IMR-90 (cell line): Measurements from ENCODE around the gene PINK1. TPM values are rescaled to one million over a fixed set of nuclear protein-coding genes. Genes with fewer than 3 reads are reported as not detected.

Experiments
- ATAC-seq: fragments of 200-7000 bp; cut with Tn5 transposase; 2 replicates; pipeline ENCODE4 v1.9.1; 2020; ENCODE audit warnings: low read depth, mild to moderate bottlenecking, moderate library complexity
- BruUV-seq: library from RNA; stranded (reverse); fragments of 400-500 nt; replicated peaks from 2 replicates; lab custom pipeline; 2021; lab: Mats Ljungman, UMichigan
- CTCF ChIA-PET: fragments of 300-600 bp; formaldehyde crosslinking; extraction: SDS; loops from one replicate; lab custom pipeline; 2021; ENCODE audit warnings: antibody characterized with exemption; lab: Yijun Ruan, JAX
- POLR2A ChIA-PET: fragments of 300-600 bp; sonication (Branson Sonifier 250); formaldehyde crosslinking; loops from one replicate; lab custom pipeline; 2022; ENCODE audit warnings: antibody characterized with exemption; ENCODE audit not compliant: unreplicated experiment; lab: Charles Lee
- DNase-seq: peaks from one replicate; pipeline ENCODE4 v3.0.0; 2013
- H2AFZ ChIP-seq: replicated peaks from 2 replicates; pipeline ENCODE3; 2013; ENCODE audit warnings: low read length, mild to moderate bottlenecking; ENCODE audit not compliant: poor library complexity
- H2AK5ac ChIP-seq: 2 replicates; pipeline ENCODE4 v1.6.1; 2013; ENCODE audit warnings: low read depth, low read length, inconsistent platforms
- H2AK9ac ChIP-seq: replicated peaks from 2 replicates; pipeline ENCODE3; 2013; ENCODE audit warnings: mild to moderate bottlenecking, low read depth, low read length, moderate library complexity; ENCODE audit not compliant: poor library complexity
- H2BK120ac ChIP-seq: 2 replicates; pipeline ENCODE4 v1.6.1; 2013; ENCODE audit warnings: low read depth, low read length, inconsistent platforms
- H2BK15ac ChIP-seq: 3 replicates; pipeline ENCODE4 v1.6.1; 2013; ENCODE audit warnings: low read depth, low read length, inconsistent platforms
- H2BK20ac ChIP-seq: 2 replicates; pipeline ENCODE4 v1.6.1; 2013; ENCODE audit warnings: low read depth, mild to moderate bottlenecking, inconsistent platforms, low read length, moderate library complexity
- H2BK5ac ChIP-seq: 2 replicates; pipeline ENCODE4 v1.6.1; 2013; ENCODE audit warnings: mild to moderate bottlenecking, low read depth, low read length, inconsistent platforms; ENCODE audit not compliant: poor library complexity, severe bottlenecking
- H3K14ac ChIP-seq: replicated peaks from 2 replicates; pipeline ENCODE4 v1.6.1; 2013; ENCODE audit warnings: low read depth, low read length, inconsistent platforms
- H3K18ac ChIP-seq: 2 replicates; pipeline ENCODE4 v1.6.1; 2013; ENCODE audit warnings: low read depth, low read length, control low read depth
- H3K23ac ChIP-seq: 2 replicates; pipeline ENCODE4 v1.6.1; 2013; ENCODE audit warnings: low read depth, low read length, inconsistent platforms
- H3K27ac ChIP-seq: 2 replicates; pipeline ENCODE4 v1.5.1; 2013; ENCODE audit warnings: mild to moderate bottlenecking, control low read depth, low read length; ENCODE audit not compliant: insufficient read depth
- H3K27me3 ChIP-seq: 2 replicates; pipeline ENCODE4 v1.6.1; 2013; ENCODE audit warnings: low read length; ENCODE audit not compliant: control insufficient read depth, insufficient read depth
- H3K36me3 ChIP-seq: 2 replicates; pipeline ENCODE4 v1.6.1; 2013; ENCODE audit warnings: low read length, mixed read lengths; ENCODE audit not compliant: control insufficient read depth, insufficient read depth
- H3K4ac ChIP-seq: 2 replicates; pipeline ENCODE4 v1.6.1; 2013; ENCODE audit warnings: low read depth, low read length, inconsistent platforms
- H3K4me1 ChIP-seq: 2 replicates; pipeline ENCODE4 v1.6.1; 2013; ENCODE audit warnings: low read length, mixed read lengths; ENCODE audit not compliant: control insufficient read depth, insufficient read depth
- H3K4me2 ChIP-seq: 2 replicates; pipeline ENCODE4 v1.6.1; 2013; ENCODE audit warnings: low read depth, mild to moderate bottlenecking, control low read depth, low read length, moderate library complexity
- H3K4me3 ChIP-seq: 2 replicates; pipeline ENCODE4 v1.5.1; 2013; ENCODE audit warnings: low read depth, mild to moderate bottlenecking, control low read depth, low read length, moderate library complexity; ENCODE audit not compliant: insufficient read depth
- H3K56ac ChIP-seq: 2 replicates; pipeline ENCODE4 v1.6.1; 2013; ENCODE audit warnings: low read length, inconsistent platforms; ENCODE audit not compliant: insufficient read depth; ENCODE audit errors: extremely low read depth
- H3K79me1 ChIP-seq, 2 experiments: 2 replicates each; pipeline ENCODE4 v1.6.1; 2013; ENCODE audit warnings: low read length in 2 of 2, inconsistent platforms in 1 of 2, low read depth in 1 of 2
- H3K9ac ChIP-seq: 2 replicates; pipeline ENCODE4 v1.6.1; 2013; ENCODE audit warnings: low read depth, low read length, control low read depth
- H3K9me1 ChIP-seq: 2 replicates; pipeline ENCODE4 v1.6.1; 2013; ENCODE audit warnings: low read length, inconsistent platforms; ENCODE audit not compliant: insufficient read depth
- H3K9me3 ChIP-seq: 2 replicates; pipeline ENCODE4 v1.6.1; 2013; ENCODE audit warnings: low read length; ENCODE audit not compliant: control insufficient read depth, insufficient read depth
- H4K20me1 ChIP-seq: 2 replicates; pipeline ENCODE4 v1.6.1; 2013; ENCODE audit warnings: low read length, inconsistent platforms; ENCODE audit not compliant: insufficient read depth
- H4K5ac ChIP-seq: 2 replicates; pipeline ENCODE4 v1.6.1; 2013; ENCODE audit warnings: mild to moderate bottlenecking, low read depth, low read length, control low read depth
- H4K8ac ChIP-seq, 2 experiments: 2 replicates each; pipeline ENCODE4 v1.6.1; 2013; ENCODE audit warnings: low read depth in 2 of 2, low read length in 2 of 2, control low read depth in 1 of 2, inconsistent platforms in 1 of 2
- H4K91ac ChIP-seq: 2 replicates; pipeline ENCODE4 v1.6.1; 2013; ENCODE audit warnings: low read depth, low read length, inconsistent platforms; ENCODE audit not compliant: insufficient read depth
- BHLHE40 ChIP-seq: fragments of 150-350 bp; IDR thresholded peaks from 2 replicates; pipeline ENCODE4 v1.6.1; 2016; ENCODE audit warnings: mild to moderate bottlenecking, low read depth, low read length
- CEBPB ChIP-seq: IDR thresholded peaks from 2 replicates; pipeline ENCODE4 v1.6.1; 2012; ENCODE audit warnings: low read depth, low read length, improper control_type of control experiment
- CHD1 ChIP-seq: IDR thresholded peaks from 2 replicates; pipeline ENCODE4 v1.6.1; 2012; ENCODE audit warnings: low read depth, low read length, improper control_type of control experiment
- CTCF ChIP-seq: conservative IDR thresholded peaks from 2 replicates; pipeline ENCODE4 v1.5.1; 2012; ENCODE audit warnings: mild to moderate bottlenecking, low read depth, low read length, improper control_type of control experiment
- ELK1 ChIP-seq: fragments of 150-350 bp; IDR thresholded peaks from 2 replicates; pipeline ENCODE4 v1.6.1; 2016; ENCODE audit warnings: low read depth, mild to moderate bottlenecking, low read length, moderate library complexity, borderline replicate concordance
- FOS ChIP-seq: fragments of 150-350 bp; IDR thresholded peaks from 2 replicates; pipeline ENCODE4 v1.6.1; 2016; ENCODE audit warnings: low read depth, low read length
- MAFK ChIP-seq: IDR thresholded peaks from 2 replicates; pipeline ENCODE4 v1.6.1; 2012; ENCODE audit warnings: low read depth, low read length, improper control_type of control experiment
- MAZ ChIP-seq: IDR thresholded peaks from 2 replicates; pipeline ENCODE4 v1.6.1; 2012; ENCODE audit warnings: low read depth, mild to moderate bottlenecking, low read length, improper control_type of control experiment, moderate library complexity, borderline replicate concordance
- MXI1 ChIP-seq: IDR thresholded peaks from 2 replicates; pipeline ENCODE4 v1.6.1; 2012; ENCODE audit warnings: low read depth, mild to moderate bottlenecking, low read length, moderate library complexity, borderline replicate concordance
- NFE2L2 ChIP-seq: fragments of 150-350 bp; IDR thresholded peaks from 2 replicates; pipeline ENCODE4 v1.6.1; 2016; ENCODE audit warnings: low read depth, mild to moderate bottlenecking, low read length
- POLR2A ChIP-seq: IDR thresholded peaks from 2 replicates; pipeline ENCODE4 v1.6.1; 2012; ENCODE audit warnings: mild to moderate bottlenecking, low read depth, low read length
- RAD21 ChIP-seq: IDR thresholded peaks from 2 replicates; pipeline ENCODE4 v1.6.1; 2012; ENCODE audit warnings: low read length, improper control_type of control experiment
- RCOR1 ChIP-seq: IDR thresholded peaks from 2 replicates; pipeline ENCODE4 v1.6.1; 2012; ENCODE audit warnings: mild to moderate bottlenecking, low read length, improper control_type of control experiment; ENCODE audit not compliant: insufficient replicate concordance
- RFX5 ChIP-seq: IDR thresholded peaks from 2 replicates; pipeline ENCODE4 v1.8.0; 2012; ENCODE audit warnings: low read depth, mild to moderate bottlenecking, low read length, moderate library complexity
- SMC3 ChIP-seq: fragments of 150-350 bp; IDR thresholded peaks from 2 replicates; pipeline ENCODE4 v1.6.1; 2016; ENCODE audit warnings: low read depth, mild to moderate bottlenecking, antibody characterized with exemption, low read length, moderate library complexity
- USF2 ChIP-seq: fragments of 150-350 bp; IDR thresholded peaks from 2 replicates; pipeline ENCODE4 v1.6.1; 2017; ENCODE audit warnings: mild to moderate bottlenecking, antibody characterized with exemption, low read length, low read depth
- WGBS, 2 experiments: methylation state at CpG; one replicate each; pipeline versions ENCODE4 v1.1.5 to v1.1.7; 2013; ENCODE audit warnings: missing lambda C conversion rate in 2 of 2; ENCODE audit not compliant: insufficient read length in 1 of 2; ENCODE audit errors: extremely low coverage in 2 of 2; 5-methylcytosine and 5-hydroxymethylcytosine counted together
- dilution Hi-C: fragments of 300-500 bp; cut with HindIII; formaldehyde crosslinking; loops from one replicate; pipeline ENCODE4 v1.14.3; 2018; ENCODE audit warnings: low sequenced_read_pairs; ENCODE audit not compliant: unreplicated experiment
- in situ Hi-C: fragments of 300-500 bp; cut with MboI; formaldehyde crosslinking; loops from 3 replicates; pipeline ENCODE4 v1.14.3; 2019; ENCODE audit warnings: low sequenced_read_pairs, inconsistent platforms, mixed read lengths
- intact Hi-C: fragments of 100-400 bp; cut with micrococcal nuclease; formaldehyde crosslinking; loops from 2 replicates; pipeline ENCODE4 v1.10.0; 2022
- polyA plus RNA-seq, 3 experiments: library from polyadenylated mRNA; depleted of rRNA; stranded (reverse); fragments of >200 nt; gene quantifications; 2 replicates each; pipeline ENCODE4 v1.2.3, GENCODE V29; 2012; ENCODE audit warnings: low replicate concordance in 1 of 3
- total RNA-seq: library from RNA; depleted of rRNA; stranded (reverse); fragments of >200 nt; gene quantifications from 2 replicates; pipeline ENCODE4 v1.2.3, GENCODE V29; 2012

Gene PINK1
- total and polyA plus RNA-seq, 2 of the 4 experiments (the other 2 are of a cell fraction), result 52.9 to 55.2 TPM

- no peaks in the 10 kb centered on the region for H3K27me3 ChIP-seq
- no peak for TF ChIP-seq CTCF
- TF ChIP-seq MAZ, result no peak
- no peak for TF ChIP-seq FOS
- no peak for TF ChIP-seq RFX5
- TF ChIP-seq SMC3, result no peak
- no peak for TF ChIP-seq MXI1
- TF ChIP-seq BHLHE40, result no peak
- no peak for TF ChIP-seq USF2
- no peak for TF ChIP-seq CHD1
- no peak for TF ChIP-seq ELK1
- no peak for TF ChIP-seq RCOR1
- no peak for TF ChIP-seq NFE2L2
- no peak for TF ChIP-seq CEBPB
- TF ChIP-seq POLR2A, result no peak
- TF ChIP-seq RAD21, result no peak
- TF ChIP-seq MAFK, result no peak
- H3K4me1 ChIP-seq, result peaks cover 15% of the 10 kb centered on the region
- ATAC-seq (no peak), DNase-seq (no peak)
- H4K91ac ChIP-seq, result peak overlapping the region; percentile 66; the same call in 1 of the 2 replicates
- no peak overlapping the region for H3K23ac ChIP-seq
- H3K9me1 ChIP-seq, result peaks cover 10% of the 10 kb centered on the region
- no peak overlapping the region for H3K4me2 ChIP-seq
- H2AK9ac ChIP-seq, result no peak overlapping the region
- H3K9me3 ChIP-seq, result no peaks in the 10 kb centered on the region
- no TSS peak for BruUV-seq
- H3K4me3 ChIP-seq, result no peak overlapping the region
- intact Hi-C loops, result no loop called here
- H3K18ac ChIP-seq, result no peak overlapping the region
- H3K79me1 ChIP-seq, result no peaks in the 10 kb centered on the region
- peak overlapping the region; percentile 27; the same call in 1 of the 2 replicates for H2BK120ac ChIP-seq
- H3K27ac ChIP-seq, result no peak overlapping the region
- ChIA-PET POLR2A (no interaction called here), CTCF (no interaction called here)
- peak overlapping the region; percentile 23 for H2AFZ ChIP-seq
- H3K4ac ChIP-seq, result 0 out of 2 replicates have a peak overlapping the region, but pooled peaks have one; percentile 30
- peak overlapping the region; percentile 87 for H2AK5ac ChIP-seq
- peak overlapping the region; percentile 48; the same call in 1 of the 2 replicates for H2BK20ac ChIP-seq
- 0 out of 4 replicates have a peak overlapping the region, but pooled peaks of 1 of the 2 experiments have one; percentile 20 for H4K8ac ChIP-seq
- H3K56ac ChIP-seq, result no peak overlapping the region
- dilution Hi-C loops, result no loop called here
- H2BK5ac ChIP-seq, result peak overlapping the region; percentile 44
- peak overlapping the region; percentile 73; the same call in 1 of the 3 replicates for H2BK15ac ChIP-seq
- in situ Hi-C loops, result no loop called here
- no peaks in the 10 kb centered on the region for H4K20me1 ChIP-seq
- 0 out of 2 replicates have a peak overlapping the region, but pooled peaks have one; percentile 26 for H3K14ac ChIP-seq
- 100% methylated on average over 1 of the region's 11 CpGs; no CpG with 5 or more reads in 1 of the 2 experiments for WGBS, 2 experiments
- no peak overlapping the region for H3K9ac ChIP-seq
- no peak overlapping the region for H4K5ac ChIP-seq
- H3K36me3 ChIP-seq, result no peaks in the 10 kb centered on the region
These were observed 21.0 kb upstream of the PINK1 start for GRCh38 chr1:20612221-20612746.
